Natural killer cell (primary cell): ENCODE measurements around the gene NPLOC4. TPM values are rescaled to one million over a fixed set of nuclear protein-coding genes. Genes with fewer than 3 reads are reported as not detected.

Experiments used
- ATAC-seq, 3 donors: fragments of 150-1000 bp in 2 of 3; fragments of 200-7000 bp in 1 of 3; cut with Tn5 transposase; 1 replicate in 1 of 3; 2 replicates in 2 of 3; pipeline ENCODE4 v1.10.0; 2021; ENCODE audit warnings: mild to moderate bottlenecking in 2 of 3, moderate library complexity in 2 of 3
- DNase-seq, 2 donors: peaks; one replicate each; pipeline versions ENCODE4 v3.0.0 to v3.0.0-alpha.2; 2013 to 2021; ENCODE audit warnings: mixed read lengths in 1 of 2
- H3K27ac ChIP-seq: one replicate; pipeline ENCODE4 v1.5.1; 2013; ENCODE audit warnings: mild to moderate bottlenecking, low read length
- H3K27me3 ChIP-seq: one replicate; pipeline ENCODE4 v1.6.1; 2013; ENCODE audit warnings: low read length; ENCODE audit not compliant: control insufficient read depth, insufficient read depth
- H3K36me3 ChIP-seq: one replicate; pipeline ENCODE4 v1.6.1; 2013; ENCODE audit warnings: low read length; ENCODE audit not compliant: control insufficient read depth, insufficient read depth
- H3K4me1 ChIP-seq: one replicate; pipeline ENCODE4 v1.6.1; 2013; ENCODE audit warnings: low read length; ENCODE audit not compliant: control insufficient read depth, insufficient read depth
- H3K4me3 ChIP-seq: one replicate; pipeline ENCODE4 v1.5.1; 2013; ENCODE audit warnings: low read length
- H3K9me3 ChIP-seq: one replicate; pipeline ENCODE4 v1.6.1; 2013; ENCODE audit warnings: low read length; ENCODE audit not compliant: control insufficient read depth, insufficient read depth
- H3K27ac Mint-ChIP-seq, 2 donors: one replicate each; pipeline ENCODE4 v1.8.0; 2022; ENCODE audit warnings: mild to moderate bottlenecking in 2 of 2, mixed read lengths in 2 of 2, moderate library complexity in 1 of 2
- H3K27me3 Mint-ChIP-seq, 2 donors: one replicate each; pipeline ENCODE4 v1.8.0; 2022; ENCODE audit warnings: low read depth in 2 of 2, mixed read lengths in 2 of 2
- H3K36me3 Mint-ChIP-seq: one replicate; pipeline ENCODE4 v1.8.0; 2022; ENCODE audit warnings: mixed read lengths
- H3K4me1 Mint-ChIP-seq, 2 donors: one replicate each; pipeline ENCODE4 v1.8.0; 2022; ENCODE audit warnings: mixed read lengths in 2 of 2
- H3K4me3 Mint-ChIP-seq: one replicate; pipeline ENCODE4 v1.8.0; 2022; ENCODE audit warnings: mild to moderate bottlenecking, moderate library complexity, mixed read lengths
- H3K9me3 Mint-ChIP-seq, 2 donors: one replicate each; pipeline ENCODE4 v1.8.0; 2022; ENCODE audit warnings: mixed read lengths in 2 of 2
- CTCF ChIP-seq: fragments of 200-600 bp; IDR thresholded peaks from one replicate; pipeline ENCODE4 v1.8.0; 2022; ENCODE audit warnings: antibody characterized with exemption
- WGBS: methylation state at CpG from one replicate; pipeline ENCODE4 v1.1.7; 2013; ENCODE audit warnings: missing lambda C conversion rate; ENCODE audit not compliant: insufficient coverage; 5-methylcytosine and 5-hydroxymethylcytosine counted together
- intact Hi-C: fragments of 100-400 bp; cut with micrococcal nuclease; formaldehyde crosslinking; loops from one replicate; pipeline ENCODE4 v1.14.2; 2022
- total RNA-seq, 4 donors: library from RNA; stranded (reverse); fragments of 120-200 nt in 1 of 4; gene quantifications; one replicate each; pipeline versions ENCODE4 v1.2.3 to v1.2.4, GENCODE V29; 2013 to 2022

NPLOC4 gene
- total RNA-seq, 3 donors from 2014 or later (not counting 1 experiment from before 2014, with no cell fraction given), result 96.2 to 117 (median 99.1) TPM

- intact Hi-C loops, result no loop called here
- Histone ChIP-seq H3K9me3 (no peaks in the 10 kb centered on the region), H3K27ac (no peak overlapping the region), H3K27me3 (peaks cover 10% of the 10 kb centered on the region), H3K4me3 (no peak overlapping the region), H3K36me3 (no peaks in the 10 kb centered on the region), H3K4me1 (peaks cover 51% of the 10 kb centered on the region)
- peaks cover 14 to 26% of the 10 kb centered on the region in 2 donors for H3K4me1 Mint-ChIP-seq
- peaks cover 0 to 2% of the 10 kb centered on the region in 2 donors for H3K27me3 Mint-ChIP-seq
- 79% methylated on average over 14 of the region's 14 CpGs for WGBS
- H3K27ac Mint-ChIP-seq, result no peak overlapping the region
- ATAC-seq, result no peak
- DNase-seq, result no peak
- no peak for TF ChIP-seq CTCF
- H3K36me3 Mint-ChIP-seq, result no peaks in the 10 kb centered on the region
- peak overlapping the region; percentile 59 for H3K4me3 Mint-ChIP-seq
- no peaks in the 10 kb centered on the region for H3K9me3 Mint-ChIP-seq
Observed at GRCh38 chr17:81520021-81520901, 116.7 kb downstream of the NPLOC4 start.

GRCh38 chr17:81519284-81520020, 117.5 kb downstream of the NPLOC4 start:
- H3K36me3 Mint-ChIP-seq, result no peaks in the 10 kb centered on the region
- peak overlapping the region; percentile 46 for H3K27ac ChIP-seq
- no peaks in the 10 kb centered on the region for H3K9me3 Mint-ChIP-seq
- H3K27ac Mint-ChIP-seq, result peak overlapping the region in 1 of 2 donors; percentile 45
- intact Hi-C loops, result loop anchor here (2.0 to 10.0 kb wide), 2 partner anchors 33 to 85 kb away; partner anchors contain the start of gene FAAP100
- peaks cover 16 to 30% of the 10 kb centered on the region in 2 donors for H3K4me1 Mint-ChIP-seq
- peak; percentile 41 to 61 (median 52) for ATAC-seq
- H3K4me3 Mint-ChIP-seq, result peak overlapping the region; percentile 37
- H3K27me3 Mint-ChIP-seq, result no peaks in the 10 kb centered on the region
- H3K9me3 ChIP-seq, result no peaks in the 10 kb centered on the region
- peak; percentile 59 to 86 for DNase-seq
- peaks cover 10% of the 10 kb centered on the region for H3K27me3 ChIP-seq
- H3K4me3 ChIP-seq, result peak overlapping the region; percentile 38
- peaks cover 53% of the 10 kb centered on the region for H3K4me1 ChIP-seq
- TF ChIP-seq CTCF, result peak; percentile 45
- 4% methylated on average over 61 of the region's 61 CpGs for WGBS
- H3K36me3 ChIP-seq, result no peaks in the 10 kb centered on the region

- 5% methylated on average over 47 of the region's 47 CpGs for WGBS
- H3K4me3 Mint-ChIP-seq, result peak overlapping the region; percentile 17
- H3K9me3 Mint-ChIP-seq, result no peaks in the 10 kb centered on the region
- Histone ChIP-seq H3K9me3 (no peaks in the 10 kb centered on the region), H3K27me3 (peaks cover 5% of the 10 kb centered on the region), H3K4me1 (peaks cover 58% of the 10 kb centered on the region), H3K4me3 (no peak overlapping the region), H3K36me3 (no peaks in the 10 kb centered on the region), H3K27ac (no peak overlapping the region)
- peak in 1 of 2 donors; percentile 46 for DNase-seq
- no peaks in the 10 kb centered on the region for H3K27me3 Mint-ChIP-seq
- H3K36me3 Mint-ChIP-seq, result no peaks in the 10 kb centered on the region
- H3K4me1 Mint-ChIP-seq, result peaks cover 17 to 30% of the 10 kb centered on the region in 2 donors
- TF ChIP-seq CTCF, result no peak
- no peak for ATAC-seq
- no peak overlapping the region for H3K27ac Mint-ChIP-seq
- intact Hi-C loops, result loop anchor here (2.0 to 10.0 kb wide), 2 partner anchors 34 to 86 kb away; partner anchors contain the start of gene FAAP100
Observed at GRCh38 chr17:81518785-81519283, 118.1 kb downstream of the NPLOC4 start.
